Fibroblast of skin of back (primary cell): ENCODE results near the gene ZNF185. TPM values are rescaled to one million over a fixed set of nuclear protein-coding genes. Genes with fewer than 3 reads are reported as not detected.

Experiments used
- DNase-seq: peaks from one replicate; pipeline ENCODE4 v3.0.0-alpha.2; 2013
- polyA plus RNA-seq, 2 experiments: library from polyadenylated mRNA; unstranded; fragments of 120-200 nt; gene quantifications; one replicate each; pipeline ENCODE4 v1.2.1, GENCODE V29; 2013; ENCODE audit not compliant: insufficient read length in 2 of 2

Gene ZNF185
- 20.1 TPM for polyA plus RNA-seq (2013, experiment 1 of 2; ENCODE audit: insufficient read length)
- 13.8 TPM for polyA plus RNA-seq (2013, experiment 2 of 2; ENCODE audit: insufficient read length)

GRCh38 chrX:152897222-152898131 lies at the start of gene ZNF185:
TSS of gene ZNF185 (plus strand) at chrX:152898067. CDS start at chrX:152914490, 16,423 bp downstream.
- peak; percentile 45 for DNase-seq

- no peak for DNase-seq
Observed at GRCh38 chrX:152850465-152850864, 47.4 kb upstream of the ZNF185 start.

- DNase-seq: no peak
Observed at GRCh38 chrX:152853986-152854385, 43.9 kb upstream of the ZNF185 start.

GRCh38 chrX:152861116-152861515 lies 36.8 kb upstream of the ZNF185 start:
- DNase-seq: no peak

DNA sequence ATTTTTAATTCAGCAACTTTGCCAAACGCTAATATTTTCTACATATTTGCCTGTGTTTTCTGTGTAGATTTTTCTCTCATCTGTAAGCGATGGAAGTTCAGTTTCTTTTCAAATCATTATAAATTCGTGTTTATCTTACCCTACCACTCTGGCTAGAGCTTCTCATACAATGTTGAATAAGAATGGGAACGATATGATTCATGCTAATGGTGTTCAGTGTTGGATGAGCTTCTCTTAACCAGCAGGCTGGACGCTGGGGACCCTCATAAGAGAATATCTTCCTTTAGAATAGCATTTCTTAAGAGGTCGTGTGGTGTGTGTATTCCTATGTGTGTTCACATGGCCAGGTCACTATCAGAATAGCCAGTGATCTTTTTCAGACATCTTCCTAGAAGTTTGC lies 36.0 kb upstream of the ZNF185 start:
- DNase-seq: no peak

- DNase-seq: no peak
Observed at GRCh38 chrX:152865232-152865920, 32.5 kb upstream of the ZNF185 start.

- DNase-seq: no peak
Observed at GRCh38 chrX:152866386-152866785, 31.5 kb upstream of the ZNF185 start.

GRCh38 chrX:152869972-152870371 lies 27.9 kb upstream of the ZNF185 start:
- no peak for DNase-seq

GRCh38 chrX:152871260-152871659 lies 26.6 kb upstream of the ZNF185 start:
- DNase-seq: no peak

GRCh38 chrX:152872522-152872921 lies 25.3 kb upstream of the ZNF185 start:
- DNase-seq: no peak

GRCh38 chrX:152873361-152873760 lies 24.5 kb upstream of the ZNF185 start:
- DNase-seq: no peak

- no peak for DNase-seq
Observed at GRCh38 chrX:152876931-152877840, 20.7 kb upstream of the ZNF185 start.

DNA sequence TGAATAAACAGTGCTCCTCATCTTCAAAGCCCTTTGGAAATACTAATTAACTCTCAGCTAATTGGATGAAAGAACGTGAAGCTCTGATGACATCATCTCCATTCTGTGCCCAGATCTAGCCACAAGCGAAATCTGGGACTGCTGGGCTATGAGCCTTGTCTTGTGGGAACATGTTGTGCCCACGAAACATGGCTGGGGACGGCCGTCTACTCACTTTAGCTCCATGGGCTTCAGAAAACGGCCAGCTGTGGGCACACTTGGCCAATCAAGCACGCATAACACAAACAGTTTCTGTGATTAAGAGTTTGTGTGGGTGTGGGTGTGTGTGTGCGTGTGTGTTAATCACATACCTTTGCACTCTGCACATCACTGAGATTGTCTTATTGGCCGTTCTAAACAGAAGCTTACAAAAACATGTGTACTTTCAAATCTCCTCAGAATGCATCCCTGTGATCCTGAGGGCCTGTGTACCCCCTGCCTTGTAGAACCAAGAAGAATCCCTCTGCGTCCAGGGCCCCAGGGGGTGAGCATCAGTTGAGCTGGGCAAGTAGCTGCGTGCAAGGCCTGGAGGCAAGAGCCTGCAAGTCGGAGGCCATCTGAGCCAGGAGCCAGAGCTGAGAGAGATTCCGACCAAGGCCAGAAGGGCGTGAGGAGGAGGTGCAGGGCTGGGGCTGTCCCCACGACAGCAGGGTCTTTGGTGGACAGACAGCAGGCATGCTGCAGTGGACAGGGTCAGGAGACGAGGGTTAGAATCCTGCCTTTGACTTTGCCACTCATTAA lies 18.7 kb upstream of the ZNF185 start:
- DNase-seq: no peak

- no peak for DNase-seq
Observed at GRCh38 chrX:152881289-152881688, 16.6 kb upstream of the ZNF185 start.

GRCh38 chrX:152884171-152884570 lies 13.7 kb upstream of the ZNF185 start:
- DNase-seq: no peak

GRCh38 chrX:152886716-152887115 lies 11.2 kb upstream of the ZNF185 start:
- DNase-seq: no peak

- no peak for DNase-seq
Observed at GRCh38 chrX:152892499-152892898, 5.4 kb upstream of the ZNF185 start.

- no peak for DNase-seq
Observed at GRCh38 chrX:152892999-152893891, 4.6 kb upstream of the ZNF185 start.

- DNase-seq: no peak
Observed at GRCh38 chrX:152893980-152894610, 3.8 kb upstream of the ZNF185 start.

DNA sequence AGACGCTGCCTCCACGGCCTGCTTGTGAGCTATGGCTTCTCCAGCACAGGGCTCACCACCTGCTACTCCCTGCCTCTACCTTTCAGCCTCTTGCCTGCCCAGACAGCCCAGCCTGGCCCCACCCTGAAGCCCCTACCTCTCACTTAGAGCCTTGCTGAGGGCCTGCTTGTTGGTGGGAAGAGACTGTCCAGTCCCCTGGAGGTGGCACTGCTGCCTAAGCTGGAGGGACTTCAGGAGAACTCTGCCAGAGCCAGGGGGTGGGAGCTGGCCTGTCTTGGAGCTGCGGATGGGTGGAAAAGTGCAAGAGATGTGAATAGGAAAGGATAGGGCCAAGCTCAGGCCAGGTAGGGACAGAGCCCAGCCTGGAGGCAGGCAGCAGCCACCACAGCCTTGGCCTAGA lies 2.7 kb upstream of the ZNF185 start:
- DNase-seq: no peak
